Measurements from ENCODE around the gene AUP1. TPM values are rescaled to one million over a fixed set of nuclear protein-coding genes. Genes with fewer than 3 reads are reported as not detected.

AUP1 gene
- total RNA-seq, 2 donors from 2014 or later, result 76.3 to 88.9 TPM

GRCh38 chr2:74559912-74560311, 30.4 kb upstream of the AUP1 start:
- DNase-seq, result peak; percentile 61
- peaks cover 36% of the 10 kb centered on the region for H3K27me3 ChIP-seq (ENCODE audit: control insufficient read depth, insufficient read depth, low read length, poor library complexity, severe bottlenecking)
- peaks cover 6% of the 10 kb centered on the region for H3K36me3 Mint-ChIP-seq (ENCODE audit: low read depth)
- TF ChIP-seq CTCF (conservative IDR thresholded peaks at IDR 0.05), result no peak
- H3K36me3 ChIP-seq (ENCODE audit: control insufficient read depth, insufficient read depth, low read length), result no peaks in the 10 kb centered on the region
- no peak overlapping the region for H3K4me3 Mint-ChIP-seq
- no peaks in the 10 kb centered on the region for H3K9me3 Mint-ChIP-seq
- H3K9me3 ChIP-seq (ENCODE audit: control insufficient read depth, low read length), result no peaks in the 10 kb centered on the region
- H3K4me1 Mint-ChIP-seq, result peaks cover 9% of the 10 kb centered on the region
- H3K27me3 Mint-ChIP-seq (ENCODE audit: insufficient read depth), result peaks cover 52% of the 10 kb centered on the region
- H3K27ac ChIP-seq (ENCODE audit: low read depth, low read length), result no peak overlapping the region
- no peaks in the 10 kb centered on the region for H3K4me1 ChIP-seq (ENCODE audit: control insufficient read depth, insufficient read depth, low read length)
- no peak overlapping the region for H3K9ac ChIP-seq (ENCODE audit: extremely low read depth, low read length, poor library complexity, severe bottlenecking)
- WGBS, 2 experiments (ENCODE audit: insufficient coverage in 1 of 2, insufficient read length in 1 of 2), result 48 to 52% methylated on average over 4 to 5 of the region's 5 CpGs
- H3K4me3 ChIP-seq (ENCODE audit: low read length), result no peak overlapping the region
- no peak overlapping the region for H3K27ac Mint-ChIP-seq

DNA sequence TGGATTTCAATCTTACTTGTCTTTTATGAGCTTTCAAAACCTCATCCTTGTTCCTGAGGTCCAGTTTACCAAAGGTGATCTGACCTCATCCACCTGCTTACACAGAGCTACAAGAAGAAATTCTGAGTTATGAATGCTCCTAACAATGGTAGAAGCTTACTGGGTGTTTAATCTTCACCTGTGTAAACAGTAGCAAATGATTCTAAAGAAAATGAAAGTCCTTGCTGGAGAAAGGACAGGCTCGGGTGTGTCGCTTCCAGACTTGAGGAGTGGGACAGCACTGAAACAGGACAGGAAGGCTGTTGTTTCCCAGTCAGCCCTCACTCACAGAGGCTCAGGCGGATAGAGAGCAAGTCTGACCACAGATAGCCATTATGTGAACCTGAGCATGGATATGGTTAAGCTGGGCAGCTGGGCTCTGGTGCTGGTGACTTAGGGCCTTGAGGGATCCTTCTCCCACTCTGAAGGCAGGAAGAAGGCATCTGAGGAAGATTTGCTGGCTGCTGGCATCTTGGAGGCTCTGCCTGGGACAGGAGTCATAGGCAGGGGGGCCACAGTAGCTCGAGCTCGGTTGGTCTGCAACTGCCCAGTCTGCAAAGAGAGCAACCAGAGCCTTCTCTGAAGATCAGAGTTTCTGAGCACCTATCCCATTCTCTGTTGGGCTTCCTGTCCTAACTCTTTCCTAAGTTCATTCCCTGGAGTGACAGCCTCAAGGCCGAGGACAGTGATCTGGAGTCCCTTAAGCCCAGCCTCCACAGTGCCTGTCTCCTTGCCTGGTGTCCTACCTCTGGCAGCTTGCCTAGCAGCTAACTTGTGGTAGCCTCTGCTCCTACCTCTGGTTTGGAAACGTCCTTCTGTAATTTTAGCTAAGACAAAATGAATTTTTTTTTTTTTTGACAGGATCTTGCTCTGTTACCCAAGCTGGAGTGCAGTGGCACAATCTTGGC, 29.1 kb upstream of the AUP1 start:
- Histone ChIP-seq H3K36me3 (ENCODE audit: control insufficient read depth, insufficient read depth, low read length) (no peaks in the 10 kb centered on the region), H3K27ac (ENCODE audit: low read depth, low read length) (no peak overlapping the region), H3K4me1 (ENCODE audit: control insufficient read depth, insufficient read depth, low read length) (no peaks in the 10 kb centered on the region), H3K27me3 (ENCODE audit: control insufficient read depth, insufficient read depth, low read length, poor library complexity, severe bottlenecking) (peaks cover 31% of the 10 kb centered on the region), H3K4me3 (ENCODE audit: low read length) (no peak overlapping the region), H3K9me3 (ENCODE audit: control insufficient read depth, low read length) (no peaks in the 10 kb centered on the region), H3K9ac (ENCODE audit: extremely low read depth, low read length, poor library complexity, severe bottlenecking) (no peak overlapping the region)
- peak; percentile 39 for DNase-seq
- no peak for TF ChIP-seq CTCF (conservative IDR thresholded peaks at IDR 0.05)
- H3K4me3 Mint-ChIP-seq, result no peak overlapping the region
- 82 to 85% methylated on average over 5 to 7 of the region's 7 CpGs for whole genome bisulfite sequencing, 2 experiments (ENCODE audit: insufficient coverage in 1 of 2, insufficient read length in 1 of 2)
- peaks cover 56% of the 10 kb centered on the region for H3K27me3 Mint-ChIP-seq (ENCODE audit: insufficient read depth)
- H3K27ac Mint-ChIP-seq, result no peak overlapping the region
- no peaks in the 10 kb centered on the region for H3K9me3 Mint-ChIP-seq
- H3K36me3 Mint-ChIP-seq (ENCODE audit: low read depth), result peaks cover 6% of the 10 kb centered on the region
- H3K4me1 Mint-ChIP-seq, result peaks cover 11% of the 10 kb centered on the region

DNA sequence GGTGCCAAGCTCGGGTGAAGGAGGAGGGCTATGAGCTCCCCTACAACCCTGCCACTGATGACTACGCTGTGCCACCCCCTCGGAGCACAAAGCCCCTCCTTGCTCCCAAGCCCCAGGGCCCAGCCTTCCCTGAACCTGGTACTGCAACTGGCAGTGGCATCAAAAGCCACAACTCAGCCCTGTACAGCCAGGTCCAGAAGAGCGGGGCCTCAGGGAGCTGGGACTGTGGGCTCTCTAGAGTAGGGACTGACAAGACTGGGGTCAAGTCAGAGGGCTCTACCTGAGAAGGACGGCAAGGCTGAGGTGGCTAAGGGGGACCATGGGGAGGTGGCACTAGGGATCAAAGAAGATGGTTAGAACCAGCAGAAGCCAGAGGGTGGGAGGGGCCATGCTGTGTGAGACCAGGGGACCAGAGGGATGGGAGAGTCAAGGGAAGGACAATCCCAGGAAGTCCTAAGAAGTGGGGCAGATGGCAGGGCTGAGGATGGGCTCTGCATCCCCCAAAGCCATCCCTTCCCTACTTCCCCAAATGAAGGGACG, 27.4 kb upstream of the AUP1 start:
- peaks cover 15% of the 10 kb centered on the region for H3K4me1 Mint-ChIP-seq
- Histone ChIP-seq H3K36me3 (ENCODE audit: control insufficient read depth, insufficient read depth, low read length) (no peaks in the 10 kb centered on the region), H3K9me3 (ENCODE audit: control insufficient read depth, low read length) (no peaks in the 10 kb centered on the region), H3K27me3 (ENCODE audit: control insufficient read depth, insufficient read depth, low read length, poor library complexity, severe bottlenecking) (peaks cover 47% of the 10 kb centered on the region), H3K4me1 (ENCODE audit: control insufficient read depth, insufficient read depth, low read length) (no peaks in the 10 kb centered on the region), H3K27ac (ENCODE audit: low read depth, low read length) (no peak overlapping the region), H3K4me3 (ENCODE audit: low read length) (no peak overlapping the region), H3K9ac (ENCODE audit: extremely low read depth, low read length, poor library complexity, severe bottlenecking) (no peak overlapping the region)
- no peaks in the 10 kb centered on the region for H3K9me3 Mint-ChIP-seq
- H3K4me3 Mint-ChIP-seq, result no peak overlapping the region
- H3K36me3 Mint-ChIP-seq (ENCODE audit: low read depth), result peaks cover 6% of the 10 kb centered on the region
- WGBS, 2 experiments (ENCODE audit: insufficient coverage in 1 of 2, insufficient read length in 1 of 2), result 92 to 97% methylated on average over 4 to 6 of the region's 6 CpGs
- peaks cover 67% of the 10 kb centered on the region for H3K27me3 Mint-ChIP-seq (ENCODE audit: insufficient read depth)
- no peak for DNase-seq
- TF ChIP-seq CTCF (conservative IDR thresholded peaks at IDR 0.05), result no peak
- no peak overlapping the region for H3K27ac Mint-ChIP-seq

Data from endodermal cell (in vitro differentiated cells).